ENCODE measurements around the gene ARHGEF17. TPM values are rescaled to one million over a fixed set of nuclear protein-coding genes. Genes with fewer than 3 reads are reported as not detected.

ARHGEF17 gene
- total and polyA plus RNA-seq, 10 donors, result 5.1 to 48.5 (median 29.0) TPM

GRCh38 chr11:73288192-73288872 lies 19.7 kb upstream of the ARHGEF17 start:
- Histone ChIP-seq H3K9me3 (no peaks in the 10 kb centered on the region), H3K4me3 (peak overlapping the region in 1 of 8 donors; percentile 17), H3K27me3 (replicated peaks in 1 of 7) (no peaks in the 10 kb centered on the region), H3K4me1 (peaks cover 29 to 100% (median 71%) of the 10 kb centered on the region in 6 donors), H3K36me3 (no peaks in the 10 kb centered on the region), H3K27ac (peak overlapping the region; percentile 49 to 88 (median 78))
- TF ChIP-seq POLR2A (IDR thresholded peaks at IDR 0.05) (no peak), CTCF (IDR thresholded peaks at IDR 0.05 in 8 of 11, conservative IDR thresholded peaks at IDR 0.05 in 3 of 11) (no peak), POLR2AphosphoS5 (IDR thresholded peaks at IDR 0.05) (no peak)
- 27 to 38% (median 35%) methylated on average over 5 of the region's 5 CpGs for WGBS, 5 donors
- no peak for DNase-seq
- intact Hi-C loops (cut with DNase I; ENCODE audit: low total_unique reads), result no loop called here

- H3K4me1 ChIP-seq, result peaks cover 29 to 96% (median 69%) of the 10 kb centered on the region in 6 donors
- TF ChIP-seq POLR2AphosphoS5 (IDR thresholded peaks at IDR 0.05) (peak; percentile 70 to 81 (median 73)), POLR2A (IDR thresholded peaks at IDR 0.05) (no peak), CTCF (IDR thresholded peaks at IDR 0.05 in 8 of 11, conservative IDR thresholded peaks at IDR 0.05 in 3 of 11) (peak; percentile 76 to 96 (median 93))
- no peaks in the 10 kb centered on the region for H3K9me3 ChIP-seq
- WGBS, 5 donors, result 12 to 24% (median 13%) methylated on average over 12 to 17 of the region's 17 CpGs
- H3K4me3 ChIP-seq, result peak overlapping the region in 4 of 8 donors; percentile 3 to 32 (median 12)
- DNase-seq, result peak; percentile 95
- no peaks in the 10 kb centered on the region for H3K36me3 ChIP-seq
- peak overlapping the region; percentile 49 to 88 (median 78) for H3K27ac ChIP-seq
- intact Hi-C loops (cut with DNase I; ENCODE audit: low total_unique reads), result no loop called here
- H3K27me3 ChIP-seq (replicated peaks in 1 of 7), result no peaks in the 10 kb centered on the region
Observed at GRCh38 chr11:73288873-73289707, 19.0 kb upstream of the ARHGEF17 start.

GRCh38 chr11:73290536-73290935 lies 17.5 kb upstream of the ARHGEF17 start:
- TF ChIP-seq POLR2A (IDR thresholded peaks at IDR 0.05) (no peak), POLR2AphosphoS5 (IDR thresholded peaks at IDR 0.05) (no peak)

GRCh38 chr11:73291196-73291595 lies 16.9 kb upstream of the ARHGEF17 start:
- no peak overlapping the region for H3K4me3 ChIP-seq
- H3K4me1 ChIP-seq, result peaks cover 34 to 85% (median 70%) of the 10 kb centered on the region in 6 donors
- DNase-seq, result peak; percentile 47
- no peaks in the 10 kb centered on the region for H3K9me3 ChIP-seq
- peaks cover 0 to 12% (median 0%) of the 10 kb centered on the region in 6 donors for H3K36me3 ChIP-seq
- intact Hi-C loops (cut with DNase I; ENCODE audit: low total_unique reads), result no loop called here
- no peaks in the 10 kb centered on the region for H3K27me3 ChIP-seq (replicated peaks in 1 of 7)
- no peak for TF ChIP-seq POLR2AphosphoS5 (IDR thresholded peaks at IDR 0.05)
- no peak for TF ChIP-seq CTCF (IDR thresholded peaks at IDR 0.05 in 8 of 11, conservative IDR thresholded peaks at IDR 0.05 in 3 of 11)
- no peak for TF ChIP-seq POLR2A (IDR thresholded peaks at IDR 0.05)
- WGBS, 5 donors, result 60 to 90% (median 88%) methylated on average over 3 of the region's 3 CpGs
- H3K27ac ChIP-seq, result peak overlapping the region in 2 of 8 donors; percentile 8 to 13

More at GRCh38 chr11:73290536-73290935, 17.5 kb upstream of the ARHGEF17 start:
- peaks cover 34 to 88% (median 71%) of the 10 kb centered on the region in 6 donors for H3K4me1 ChIP-seq
- no peaks in the 10 kb centered on the region for H3K9me3 ChIP-seq
- peak overlapping the region in 3 of 8 donors; percentile 8 to 23 (median 13) for H3K27ac ChIP-seq
- peaks cover 0 to 7% (median 0%) of the 10 kb centered on the region in 6 donors for H3K36me3 ChIP-seq
- H3K27me3 ChIP-seq (replicated peaks in 1 of 7), result no peaks in the 10 kb centered on the region
- peak; percentile 66 for DNase-seq
- 85 to 93% (median 90%) methylated on average over 4 of the region's 4 CpGs for WGBS, 5 donors
- intact Hi-C loops (cut with DNase I; ENCODE audit: low total_unique reads), result no loop called here
- H3K4me3 ChIP-seq, result no peak overlapping the region

Measured in spleen (tissue), 11 donors.